Measurements from ENCODE around the gene P4HB.

The P4HB gene

GRCh38 chr17:81802856-81803643 lies 57.3 kb downstream of the P4HB start:
- DNase-seq (ENCODE audit: low read depth), result no peak
- no peak for TF ChIP-seq CTCF (IDR thresholded peaks at IDR 0.05; ENCODE audit: control insufficient read depth, extremely low read depth, insufficient read depth)
- no peak overlapping the region for H3K4me3 ChIP-seq (ENCODE audit: low read depth, low read length)

- TF ChIP-seq CTCF (IDR thresholded peaks at IDR 0.05; ENCODE audit: control insufficient read depth, extremely low read depth, insufficient read depth), result no peak
- no peak for DNase-seq (ENCODE audit: low read depth)
Measured at GRCh38 chr17:81802048-81802758, 58.1 kb downstream of the P4HB start.

GRCh38 chr17:81801327-81801726 lies 59.0 kb downstream of the P4HB start:
- no peak for DNase-seq (ENCODE audit: low read depth)
- no peak for TF ChIP-seq CTCF (IDR thresholded peaks at IDR 0.05; ENCODE audit: control insufficient read depth, extremely low read depth, insufficient read depth)
- H3K4me3 ChIP-seq (ENCODE audit: low read depth, low read length), result no peak overlapping the region

More at GRCh38 chr17:81802048-81802758, 58.1 kb downstream of the P4HB start:
- H3K4me3 ChIP-seq (ENCODE audit: low read depth, low read length), result no peak overlapping the region

GRCh38 chr17:81794509-81794908 lies 65.8 kb downstream of the P4HB start:
- TF ChIP-seq CTCF (IDR thresholded peaks at IDR 0.05; ENCODE audit: control insufficient read depth, extremely low read depth, insufficient read depth), result no peak
- DNase-seq (ENCODE audit: low read depth), result no peak
- H3K4me3 ChIP-seq (ENCODE audit: low read depth, low read length), result no peak overlapping the region

DNA sequence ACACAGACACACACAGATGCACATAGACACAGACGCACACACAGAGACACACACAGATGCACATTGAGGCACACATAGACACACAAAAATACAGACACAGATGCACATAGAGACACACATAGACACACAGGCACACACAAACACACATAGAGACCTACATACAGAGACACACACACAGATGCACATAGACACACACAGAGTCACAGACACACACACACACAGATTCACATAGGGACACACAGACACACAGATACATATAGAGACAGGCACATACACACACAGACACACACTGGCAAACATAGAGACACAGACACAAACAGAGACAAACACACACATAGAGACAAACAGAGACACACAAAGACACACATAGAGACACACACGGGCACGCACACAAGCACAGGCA lies 66.3 kb downstream of the P4HB start:
- no peak overlapping the region for H3K4me3 ChIP-seq (ENCODE audit: low read depth, low read length)
- TF ChIP-seq CTCF (IDR thresholded peaks at IDR 0.05; ENCODE audit: control insufficient read depth, extremely low read depth, insufficient read depth), result no peak
- no peak for DNase-seq (ENCODE audit: low read depth)
